ENCODE data around the gene SSTR4.

DNA sequence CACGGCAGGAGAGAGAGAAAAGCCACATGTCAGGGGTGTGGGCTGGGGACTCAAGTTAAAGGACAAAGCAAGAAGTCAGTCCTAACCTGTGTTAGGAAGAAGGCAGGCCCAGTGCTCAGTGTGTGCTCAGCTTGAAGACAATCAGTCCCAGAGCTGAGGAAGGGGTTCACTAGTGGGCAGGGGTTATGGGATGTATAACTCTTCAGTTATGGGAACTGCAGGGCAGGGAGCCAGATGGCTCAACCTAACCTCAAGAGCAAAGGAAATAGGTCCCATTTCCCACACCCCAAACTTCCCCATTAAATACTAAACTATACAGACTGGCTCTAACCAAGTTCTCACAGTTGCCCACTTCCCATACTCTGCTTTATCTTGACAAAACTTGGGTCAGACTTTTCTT lies 7.4 kb upstream of the SSTR4 start:
- TF ChIP-seq, protein P1, sequence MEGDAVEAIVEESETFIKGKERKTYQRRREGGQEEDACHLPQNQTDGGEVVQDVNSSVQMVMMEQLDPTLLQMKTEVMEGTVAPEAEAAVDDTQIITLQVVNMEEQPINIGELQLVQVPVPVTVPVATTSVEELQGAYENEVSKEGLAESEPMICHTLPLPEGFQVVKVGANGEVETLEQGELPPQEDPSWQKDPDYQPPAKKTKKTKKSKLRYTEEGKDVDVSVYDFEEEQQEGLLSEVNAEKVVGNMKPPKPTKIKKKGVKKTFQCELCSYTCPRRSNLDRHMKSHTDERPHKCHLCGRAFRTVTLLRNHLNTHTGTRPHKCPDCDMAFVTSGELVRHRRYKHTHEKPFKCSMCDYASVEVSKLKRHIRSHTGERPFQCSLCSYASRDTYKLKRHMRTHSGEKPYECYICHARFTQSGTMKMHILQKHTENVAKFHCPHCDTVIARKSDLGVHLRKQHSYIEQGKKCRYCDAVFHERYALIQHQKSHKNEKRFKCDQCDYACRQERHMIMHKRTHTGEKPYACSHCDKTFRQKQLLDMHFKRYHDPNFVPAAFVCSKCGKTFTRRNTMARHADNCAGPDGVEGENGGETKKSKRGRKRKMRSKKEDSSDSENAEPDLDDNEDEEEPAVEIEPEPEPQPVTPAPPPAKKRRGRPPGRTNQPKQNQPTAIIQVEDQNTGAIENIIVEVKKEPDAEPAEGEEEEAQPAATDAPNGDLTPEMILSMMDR (IDR thresholded peaks at IDR 0.05; ENCODE audit: low read depth, low read length, missing input control), result no peak
- TF ChIP-seq, protein P2, sequence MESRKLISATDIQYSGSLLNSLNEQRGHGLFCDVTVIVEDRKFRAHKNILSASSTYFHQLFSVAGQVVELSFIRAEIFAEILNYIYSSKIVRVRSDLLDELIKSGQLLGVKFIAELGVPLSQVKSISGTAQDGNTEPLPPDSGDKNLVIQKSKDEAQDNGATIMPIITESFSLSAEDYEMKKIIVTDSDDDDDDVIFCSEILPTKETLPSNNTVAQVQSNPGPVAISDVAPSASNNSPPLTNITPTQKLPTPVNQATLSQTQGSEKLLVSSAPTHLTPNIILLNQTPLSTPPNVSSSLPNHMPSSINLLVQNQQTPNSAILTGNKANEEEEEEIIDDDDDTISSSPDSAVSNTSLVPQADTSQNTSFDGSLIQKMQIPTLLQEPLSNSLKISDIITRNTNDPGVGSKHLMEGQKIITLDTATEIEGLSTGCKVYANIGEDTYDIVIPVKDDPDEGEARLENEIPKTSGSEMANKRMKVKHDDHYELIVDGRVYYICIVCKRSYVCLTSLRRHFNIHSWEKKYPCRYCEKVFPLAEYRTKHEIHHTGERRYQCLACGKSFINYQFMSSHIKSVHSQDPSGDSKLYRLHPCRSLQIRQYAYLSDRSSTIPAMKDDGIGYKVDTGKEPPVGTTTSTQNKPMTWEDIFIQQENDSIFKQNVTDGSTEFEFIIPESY (IDR thresholded peaks at IDR 0.05), result no peak
- TF ChIP-seq MAX (IDR thresholded peaks at IDR 0.05) (no peak), RXRA (IDR thresholded peaks at IDR 0.05) (no peak), YY1 (IDR thresholded peaks at IDR 0.05) (no peak), TAF1 (conservative IDR thresholded peaks at IDR 0.05) (no peak)

Data from liver (tissue), 3 donors.